Transverse colon (tissue), 4 donors: ENCODE measurements around the gene TTYH2.

ENCODE experiments used
- EP300 ChIP-seq: sonication (generic); formaldehyde crosslinking; IDR thresholded peaks from one replicate; pipeline ENCODE4 v1.6.1; 2017; ENCODE audit warnings: antibody characterized with exemption, low read depth
- POLR2A ChIP-seq: fragments of 450-650 bp; IDR thresholded peaks from one replicate; pipeline ENCODE4 v1.6.1; 2016; ENCODE audit warnings: antibody characterized with exemption, mild to moderate bottlenecking, moderate library complexity
- POLR2AphosphoS5 ChIP-seq, 3 donors: sonication (generic); formaldehyde crosslinking; IDR thresholded peaks; one replicate each; pipeline ENCODE4 v1.6.1; 2016; ENCODE audit warnings: antibody characterized with exemption in 3 of 3
- TF ChIP-seq, protein P1 (sequence below), 5 experiments: fragments of 200-600 bp in 3 of 5; fragments of 450-650 bp in 2 of 5; sonication (generic) in 3 of 5; IDR thresholded peaks; 1 replicate in 2 of 5; 2 replicates in 3 of 5; pipeline ENCODE4 v1.5.1; 2016 to 2017; ENCODE audit warnings: antibody characterized with exemption in 5 of 5, inconsistent platforms in 3 of 5, mild to moderate bottlenecking in 2 of 5, moderate library complexity in 1 of 5

DNA sequence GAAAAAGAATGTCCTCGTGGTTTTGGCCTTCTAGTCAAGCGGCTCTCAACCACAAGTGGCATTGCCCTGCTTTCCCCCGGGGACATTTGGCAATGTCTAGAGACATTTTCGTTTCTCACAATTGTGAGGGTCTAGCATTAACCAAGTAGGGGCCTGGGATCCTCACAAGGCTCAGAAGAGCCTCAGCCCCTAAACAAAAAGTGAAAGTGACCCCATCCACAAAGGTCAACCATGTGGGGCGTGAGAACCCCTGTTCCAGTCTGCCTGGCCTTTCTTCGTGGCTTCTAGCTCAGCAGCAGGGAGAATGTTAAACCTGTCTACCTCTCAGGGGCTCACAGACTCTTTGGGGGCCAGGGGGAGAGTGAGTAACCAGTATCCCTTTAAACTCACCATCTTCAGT, 14.7 kb upstream of the TTYH2 start:
- TF ChIP-seq, protein P1, sequence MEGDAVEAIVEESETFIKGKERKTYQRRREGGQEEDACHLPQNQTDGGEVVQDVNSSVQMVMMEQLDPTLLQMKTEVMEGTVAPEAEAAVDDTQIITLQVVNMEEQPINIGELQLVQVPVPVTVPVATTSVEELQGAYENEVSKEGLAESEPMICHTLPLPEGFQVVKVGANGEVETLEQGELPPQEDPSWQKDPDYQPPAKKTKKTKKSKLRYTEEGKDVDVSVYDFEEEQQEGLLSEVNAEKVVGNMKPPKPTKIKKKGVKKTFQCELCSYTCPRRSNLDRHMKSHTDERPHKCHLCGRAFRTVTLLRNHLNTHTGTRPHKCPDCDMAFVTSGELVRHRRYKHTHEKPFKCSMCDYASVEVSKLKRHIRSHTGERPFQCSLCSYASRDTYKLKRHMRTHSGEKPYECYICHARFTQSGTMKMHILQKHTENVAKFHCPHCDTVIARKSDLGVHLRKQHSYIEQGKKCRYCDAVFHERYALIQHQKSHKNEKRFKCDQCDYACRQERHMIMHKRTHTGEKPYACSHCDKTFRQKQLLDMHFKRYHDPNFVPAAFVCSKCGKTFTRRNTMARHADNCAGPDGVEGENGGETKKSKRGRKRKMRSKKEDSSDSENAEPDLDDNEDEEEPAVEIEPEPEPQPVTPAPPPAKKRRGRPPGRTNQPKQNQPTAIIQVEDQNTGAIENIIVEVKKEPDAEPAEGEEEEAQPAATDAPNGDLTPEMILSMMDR (IDR thresholded peaks at IDR 0.05) = no peak
- TF ChIP-seq POLR2A (no peak), EP300 (no peak), POLR2AphosphoS5 (IDR thresholded peaks at IDR 0.05) (no peak)
